ENCODE results near the gene KIF26A.

DNA sequence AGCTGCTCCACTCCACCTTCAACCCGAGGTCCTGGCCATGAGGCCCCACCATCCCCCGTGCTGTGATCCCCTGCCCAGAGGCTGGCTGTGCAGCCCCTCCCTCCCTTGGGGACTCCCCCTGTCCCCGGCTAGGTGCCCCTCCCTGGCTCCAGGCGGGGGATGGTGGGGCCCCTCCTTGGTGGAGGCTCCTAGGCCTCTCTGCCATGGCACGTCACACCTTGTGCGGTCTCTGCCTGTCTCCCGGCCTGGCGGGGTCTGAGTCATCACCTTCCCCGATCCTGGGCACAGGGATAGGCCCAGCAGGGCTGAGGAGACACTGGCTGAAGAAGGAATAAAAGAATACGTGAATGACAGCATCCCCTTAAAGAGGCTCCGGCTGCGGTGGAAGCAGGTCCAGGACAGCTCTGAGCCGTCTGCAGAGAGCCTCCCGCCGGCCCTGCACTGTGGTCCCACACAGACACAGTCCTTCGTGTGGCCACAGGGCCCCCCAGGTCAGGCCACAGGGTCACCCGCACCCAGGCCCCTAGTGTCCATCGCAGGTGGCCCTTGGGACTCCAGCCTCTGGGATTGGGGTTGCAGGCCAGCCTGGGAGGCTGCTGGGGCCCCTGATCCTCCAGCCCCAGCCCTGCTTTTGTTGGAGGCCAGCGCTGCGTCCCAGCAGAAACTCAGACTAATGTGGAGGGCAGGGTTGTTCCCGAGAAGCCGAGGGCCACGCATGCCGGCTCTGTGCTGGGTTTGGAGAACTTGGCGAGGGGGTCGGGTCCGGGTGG is 43.6 kb downstream of the KIF26A start:
- TF ChIP-seq, protein P1, sequence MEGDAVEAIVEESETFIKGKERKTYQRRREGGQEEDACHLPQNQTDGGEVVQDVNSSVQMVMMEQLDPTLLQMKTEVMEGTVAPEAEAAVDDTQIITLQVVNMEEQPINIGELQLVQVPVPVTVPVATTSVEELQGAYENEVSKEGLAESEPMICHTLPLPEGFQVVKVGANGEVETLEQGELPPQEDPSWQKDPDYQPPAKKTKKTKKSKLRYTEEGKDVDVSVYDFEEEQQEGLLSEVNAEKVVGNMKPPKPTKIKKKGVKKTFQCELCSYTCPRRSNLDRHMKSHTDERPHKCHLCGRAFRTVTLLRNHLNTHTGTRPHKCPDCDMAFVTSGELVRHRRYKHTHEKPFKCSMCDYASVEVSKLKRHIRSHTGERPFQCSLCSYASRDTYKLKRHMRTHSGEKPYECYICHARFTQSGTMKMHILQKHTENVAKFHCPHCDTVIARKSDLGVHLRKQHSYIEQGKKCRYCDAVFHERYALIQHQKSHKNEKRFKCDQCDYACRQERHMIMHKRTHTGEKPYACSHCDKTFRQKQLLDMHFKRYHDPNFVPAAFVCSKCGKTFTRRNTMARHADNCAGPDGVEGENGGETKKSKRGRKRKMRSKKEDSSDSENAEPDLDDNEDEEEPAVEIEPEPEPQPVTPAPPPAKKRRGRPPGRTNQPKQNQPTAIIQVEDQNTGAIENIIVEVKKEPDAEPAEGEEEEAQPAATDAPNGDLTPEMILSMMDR (IDR thresholded peaks at IDR 0.05): no peak
- TF ChIP-seq POLR2A (IDR thresholded peaks at IDR 0.05): no peak

All from lower leg skin (tissue), 3 donors.